ENCODE measurements around the gene TMEM59L. TPM values are rescaled to one million over a fixed set of nuclear protein-coding genes. Genes with fewer than 3 reads are reported as not detected.
"Not testable (repeated sequence)": the region's sequence is repeated elsewhere in the genome, so short reads cannot be mapped to it uniquely, and the experiment has no call there.

TMEM59L gene
- total RNA-seq, 2 donors from 2014 or later = 0.66 to 2.1 TPM

- Histone ChIP-seq H3K9me3 (no peaks in the 10 kb centered on the region), H3K4me1 (peaks cover 21% of the 10 kb centered on the region), H3K4me3 (no peak overlapping the region), H3K36me3 (replicated peaks in 1 of 2; ENCODE audit: insufficient read depth in 1 of 2, low read depth in 2 of 2) (no peaks in the 10 kb centered on the region), H3K27me3 (peaks cover 0 to 15% of the 10 kb centered on the region in 2 donors), H3K27ac (no peak overlapping the region)
- ATAC-seq (no peak), DNase-seq (no peak)
- 33 to 59% methylated on average over 5 to 21 of the region's 25 CpGs for WGBS, 2 donors
- intact Hi-C loops (cut with DNase I) = loop anchor here (5.0 kb wide), 1 partner anchor 244 kb away; no protein-coding TSS in a partner anchor
- TF ChIP-seq, protein P1, sequence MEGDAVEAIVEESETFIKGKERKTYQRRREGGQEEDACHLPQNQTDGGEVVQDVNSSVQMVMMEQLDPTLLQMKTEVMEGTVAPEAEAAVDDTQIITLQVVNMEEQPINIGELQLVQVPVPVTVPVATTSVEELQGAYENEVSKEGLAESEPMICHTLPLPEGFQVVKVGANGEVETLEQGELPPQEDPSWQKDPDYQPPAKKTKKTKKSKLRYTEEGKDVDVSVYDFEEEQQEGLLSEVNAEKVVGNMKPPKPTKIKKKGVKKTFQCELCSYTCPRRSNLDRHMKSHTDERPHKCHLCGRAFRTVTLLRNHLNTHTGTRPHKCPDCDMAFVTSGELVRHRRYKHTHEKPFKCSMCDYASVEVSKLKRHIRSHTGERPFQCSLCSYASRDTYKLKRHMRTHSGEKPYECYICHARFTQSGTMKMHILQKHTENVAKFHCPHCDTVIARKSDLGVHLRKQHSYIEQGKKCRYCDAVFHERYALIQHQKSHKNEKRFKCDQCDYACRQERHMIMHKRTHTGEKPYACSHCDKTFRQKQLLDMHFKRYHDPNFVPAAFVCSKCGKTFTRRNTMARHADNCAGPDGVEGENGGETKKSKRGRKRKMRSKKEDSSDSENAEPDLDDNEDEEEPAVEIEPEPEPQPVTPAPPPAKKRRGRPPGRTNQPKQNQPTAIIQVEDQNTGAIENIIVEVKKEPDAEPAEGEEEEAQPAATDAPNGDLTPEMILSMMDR (IDR thresholded peaks at IDR 0.05) = no peak
- TF ChIP-seq POLR2A (IDR thresholded peaks at IDR 0.05) = no peak
Measured at GRCh38 chr19:18597809-18598660, 14.6 kb upstream of the TMEM59L start.

- no peak for DNase-seq
- 56 to 66% methylated on average over 10 to 19 of the region's 20 CpGs for WGBS, 2 donors
- peaks cover 15% of the 10 kb centered on the region for H3K4me1 ChIP-seq
- intact Hi-C loops (cut with DNase I) = loop anchor here (5.0 kb wide), 1 partner anchor 243 kb away; no protein-coding TSS in a partner anchor
- peaks cover 0 to 15% of the 10 kb centered on the region in 2 donors for H3K27me3 ChIP-seq
- ATAC-seq = no peak
- no peak overlapping the region for H3K27ac ChIP-seq
- no peaks in the 10 kb centered on the region for H3K9me3 ChIP-seq
- H3K36me3 ChIP-seq (replicated peaks in 1 of 2; ENCODE audit: insufficient read depth in 1 of 2, low read depth in 2 of 2) = no peaks in the 10 kb centered on the region
- no peak overlapping the region for H3K4me3 ChIP-seq
- TF ChIP-seq, protein P1 (IDR thresholded peaks at IDR 0.05) = no peak
- no peak for TF ChIP-seq POLR2A (IDR thresholded peaks at IDR 0.05)
Measured at GRCh38 chr19:18599485-18599884, 13.2 kb upstream of the TMEM59L start.

DNA sequence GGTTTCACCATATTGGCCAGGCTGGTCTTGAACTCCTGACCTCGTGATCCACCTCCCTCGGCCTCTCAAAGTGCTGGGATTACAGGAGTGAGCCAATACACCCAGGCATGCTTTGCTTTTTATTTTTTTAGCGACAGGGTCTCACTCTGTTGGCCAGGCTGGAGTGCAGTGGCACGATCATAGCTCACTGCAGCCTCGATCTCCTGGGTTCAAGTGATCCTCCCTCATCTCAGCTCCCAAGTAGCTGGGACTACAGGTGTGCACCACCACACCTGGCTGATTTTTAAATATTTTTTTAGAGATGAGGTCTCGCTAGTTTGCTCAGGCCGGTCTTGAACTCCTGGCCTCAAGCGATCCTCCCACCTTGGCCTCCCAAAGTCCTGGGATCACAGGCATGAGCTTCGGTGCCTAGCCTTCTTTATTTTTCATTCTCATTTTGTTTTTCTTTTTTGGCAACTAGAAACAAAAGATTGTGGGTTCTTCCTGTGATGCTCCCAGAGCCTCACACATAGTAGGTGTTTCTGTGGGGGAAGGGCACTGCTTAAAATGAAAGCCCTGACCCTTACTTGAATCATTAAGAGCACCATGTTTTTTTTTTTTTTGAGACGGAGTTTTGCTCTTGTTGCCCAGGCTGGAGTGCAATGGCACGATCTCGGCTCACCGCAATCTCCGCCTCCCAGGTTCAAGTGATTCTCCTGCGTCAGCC lies 11.8 kb upstream of the TMEM59L start:
- peaks cover 11% of the 10 kb centered on the region for H3K4me1 ChIP-seq
- H3K9me3 ChIP-seq; H3K36me3 ChIP-seq (replicated peaks in 1 of 2; ENCODE audit: insufficient read depth in 1 of 2, low read depth in 2 of 2); intact Hi-C loops (cut with DNase I); DNase-seq; H3K4me3 ChIP-seq; H3K27ac ChIP-seq; ATAC-seq: not testable (repeated sequence)
- peaks cover 0 to 25% of the 10 kb centered on the region in 2 donors for H3K27me3 ChIP-seq
- 92% methylated on average over 15 of the region's 15 CpGs for WGBS, 2 donors

GRCh38 chr19:18601875-18602274 lies 10.8 kb upstream of the TMEM59L start:
- Histone ChIP-seq H3K4me3 (no peak overlapping the region), H3K27me3 (peaks cover 0 to 25% of the 10 kb centered on the region in 2 donors), H3K36me3 (replicated peaks in 1 of 2; ENCODE audit: insufficient read depth in 1 of 2, low read depth in 2 of 2) (no peaks in the 10 kb centered on the region), H3K27ac (no peak overlapping the region), H3K4me1 (peaks cover 10% of the 10 kb centered on the region), H3K9me3 (no peaks in the 10 kb centered on the region)
- intact Hi-C loops (cut with DNase I) = no loop called here
- no peak for ATAC-seq
- DNase-seq = no peak
- 73 to 88% methylated on average over 3 to 4 of the region's 4 CpGs for WGBS, 2 donors
- TF ChIP-seq POLR2A (IDR thresholded peaks at IDR 0.05) = no peak
- TF ChIP-seq, protein P1 (IDR thresholded peaks at IDR 0.05) = no peak

GRCh38 chr19:18603255-18603957 lies 9.3 kb upstream of the TMEM59L start:
- no peak overlapping the region for H3K4me3 ChIP-seq
- intact Hi-C loops (cut with DNase I) = no loop called here
- no peak overlapping the region for H3K27ac ChIP-seq
- no peak for DNase-seq
- no peaks in the 10 kb centered on the region for H3K9me3 ChIP-seq
- peaks cover 0 to 27% of the 10 kb centered on the region in 2 donors for H3K27me3 ChIP-seq
- no peaks in the 10 kb centered on the region for H3K36me3 ChIP-seq (replicated peaks in 1 of 2; ENCODE audit: insufficient read depth in 1 of 2, low read depth in 2 of 2)
- ATAC-seq = no peak
- TF ChIP-seq, protein P1 (IDR thresholded peaks at IDR 0.05) = peak in 2 of 7 experiments; percentile 10 to 18
- TF ChIP-seq POLR2A (IDR thresholded peaks at IDR 0.05) = no peak
- peaks cover 17% of the 10 kb centered on the region for H3K4me1 ChIP-seq
- 9 to 32% methylated on average over 7 to 31 of the region's 32 CpGs for WGBS, 2 donors

Measured in body of pancreas (tissue), 4 donors.